Neural progenitor cell (in vitro differentiated cells): ENCODE data around the gene ROMO1. TPM values are rescaled to one million over a fixed set of nuclear protein-coding genes. Genes with fewer than 3 reads are reported as not detected.

Experiments used
- DNase-seq: peaks from one replicate; pipeline ENCODE4 v3.0.0-alpha.2; 2016; ENCODE audit warnings: low spot score
- H2AFZ ChIP-seq: fragments of 200-600 bp; sonication (generic); replicated peaks from 2 replicates; pipeline ENCODE4 v1.6.1; 2016; ENCODE audit warnings: antibody characterized with exemption
- H3F3A ChIP-seq: fragments of 200-600 bp; sonication (generic); 2 replicates; pipeline ENCODE4 v1.6.1; 2016; ENCODE audit warnings: antibody characterized with exemption, low read depth
- H3K27ac ChIP-seq: fragments of 200-600 bp; sonication (generic); 2 replicates; pipeline ENCODE4 v1.5.1; 2016; ENCODE audit warnings: mild to moderate bottlenecking
- H3K27me3 ChIP-seq: fragments of 200-600 bp; sonication (generic); 2 replicates; pipeline ENCODE4 v1.6.1; 2016; ENCODE audit warnings: mild to moderate bottlenecking, moderate library complexity
- H3K36me3 ChIP-seq: fragments of 200-600 bp; sonication (generic); 2 replicates; pipeline ENCODE4 v1.5.1; 2016
- H3K4me1 ChIP-seq: fragments of 200-600 bp; sonication (generic); 2 replicates; pipeline ENCODE4 v1.6.1; 2016; ENCODE audit warnings: mixed run types
- H3K4me2 ChIP-seq: fragments of 200-600 bp; sonication (generic); 2 replicates; pipeline ENCODE4 v1.6.1; 2016
- H3K4me3 ChIP-seq: fragments of 200-600 bp; sonication (generic); 2 replicates; pipeline ENCODE4 v1.5.1; 2016
- H3K79me2 ChIP-seq: fragments of 200-600 bp; sonication (generic); 2 replicates; pipeline ENCODE4 v1.6.1; 2016; ENCODE audit warnings: low read depth
- H3K9ac ChIP-seq: fragments of 200-600 bp; sonication (generic); 2 replicates; pipeline ENCODE4 v1.6.1; 2016
- H3K9me3 ChIP-seq: fragments of 200-600 bp; sonication (generic); 2 replicates; pipeline ENCODE4 v1.5.1; 2016; ENCODE audit warnings: low read depth
- H4K20me1 ChIP-seq: fragments of 200-600 bp; sonication (generic); 2 replicates; pipeline ENCODE4 v1.6.1; 2016; ENCODE audit warnings: low read depth
- H3K27ac Mint-ChIP-seq: 3 replicates; pipeline ENCODE4 v1.8.0; 2021; ENCODE audit warnings: mixed read lengths
- H3K27me3 Mint-ChIP-seq: 2 replicates; pipeline ENCODE4 v1.8.0; 2022; ENCODE audit warnings: low read depth, mild to moderate bottlenecking, inconsistent platforms, moderate library complexity, mixed read lengths; ENCODE audit not compliant: insufficient read depth
- H3K36me3 Mint-ChIP-seq: 3 replicates; pipeline ENCODE4 v1.8.0; 2021; ENCODE audit warnings: mixed read lengths
- H3K4me1 Mint-ChIP-seq: 3 replicates; pipeline ENCODE4 v1.8.0; 2021; ENCODE audit warnings: mixed read lengths
- H3K4me3 Mint-ChIP-seq: 3 replicates; pipeline ENCODE4 v1.8.0; 2021; ENCODE audit warnings: mild to moderate bottlenecking, moderate library complexity, mixed read lengths
- H3K9me3 Mint-ChIP-seq: 3 replicates; pipeline ENCODE4 v1.8.0; 2020; ENCODE audit warnings: mixed read lengths
- CTCF ChIP-seq: fragments of 200-600 bp; sonication (generic); IDR thresholded peaks from 2 replicates; pipeline ENCODE4 v1.5.1; 2017; ENCODE audit warnings: antibody characterized with exemption, mild to moderate bottlenecking
- EZH2 ChIP-seq: fragments of 200-600 bp; sonication (generic); IDR thresholded peaks from 2 replicates; pipeline ENCODE4 v1.6.1; 2017; ENCODE audit warnings: antibody characterized with exemption, mild to moderate bottlenecking, moderate library complexity
- EZH2phosphoT487 ChIP-seq: fragments of 200-600 bp; sonication (generic); IDR thresholded peaks from 2 replicates; pipeline ENCODE4 v1.6.1; 2017; ENCODE audit warnings: antibody characterized with exemption
- total RNA-seq: library from RNA; depleted of rRNA; stranded (reverse); fragments of >200 nt; gene quantifications from 2 replicates; pipeline ENCODE4 v1.2.3, GENCODE V29; 2015; ENCODE audit warnings: low replicate concordance

The ROMO1 gene
- total RNA-seq, 1 donor from 2014 or later, result 135 TPM

- Mint-ChIP-seq H3K27ac (no peak overlapping the region), H3K9me3 (no peaks in the 10 kb centered on the region), H3K36me3 (peaks cover 41% of the 10 kb centered on the region), H3K4me3 (no peak overlapping the region), H3K27me3 (no peaks in the 10 kb centered on the region), H3K4me1 (no peaks in the 10 kb centered on the region)
- H3F3A ChIP-seq, result peaks cover 46% of the 10 kb centered on the region
- no peak overlapping the region for H3K9ac ChIP-seq
- no peak overlapping the region for H3K4me3 ChIP-seq
- H4K20me1 ChIP-seq, result peaks cover 97% of the 10 kb centered on the region
- TF ChIP-seq EZH2 (no peak), EZH2phosphoT487 (no peak)
- H3K27me3 ChIP-seq, result no peaks in the 10 kb centered on the region
- no peaks in the 10 kb centered on the region for H3K4me1 ChIP-seq
- peaks cover 100% of the 10 kb centered on the region for H3K79me2 ChIP-seq
- no peaks in the 10 kb centered on the region for H3K9me3 ChIP-seq
- peaks cover 63% of the 10 kb centered on the region for H3K36me3 ChIP-seq
- no peak for DNase-seq
- H3K27ac ChIP-seq, result no peak overlapping the region
- no peak overlapping the region for H3K4me2 ChIP-seq
- H2AFZ ChIP-seq, result no peak overlapping the region
Observed at GRCh38 chr20:35724321-35725230, 25.4 kb downstream of the ROMO1 start.

- Histone ChIP-seq H3K4me1 (no peaks in the 10 kb centered on the region), H3F3A (peaks cover 38% of the 10 kb centered on the region), H3K36me3 (peaks cover 62% of the 10 kb centered on the region), H3K79me2 (peaks cover 100% of the 10 kb centered on the region), H2AFZ (no peak overlapping the region), H4K20me1 (peaks cover 97% of the 10 kb centered on the region), H3K27me3 (no peaks in the 10 kb centered on the region), H3K9me3 (no peaks in the 10 kb centered on the region), H3K9ac (no peak overlapping the region), H3K4me2 (no peak overlapping the region), H3K4me3 (no peak overlapping the region), H3K27ac (no peak overlapping the region)
- H3K4me1 Mint-ChIP-seq, result no peaks in the 10 kb centered on the region
- no peak overlapping the region for H3K27ac Mint-ChIP-seq
- no peak for DNase-seq
- no peak overlapping the region for H3K4me3 Mint-ChIP-seq
- no peaks in the 10 kb centered on the region for H3K9me3 Mint-ChIP-seq
- TF ChIP-seq CTCF (no peak), EZH2 (no peak), EZH2phosphoT487 (no peak)
- H3K36me3 Mint-ChIP-seq, result peaks cover 32% of the 10 kb centered on the region
- H3K27me3 Mint-ChIP-seq, result no peaks in the 10 kb centered on the region
Observed at GRCh38 chr20:35726842-35727711, 27.9 kb downstream of the ROMO1 start.

GRCh38 chr20:35729283-35729807 is 30.1 kb downstream of the ROMO1 start:
- TF ChIP-seq EZH2phosphoT487 (no peak), EZH2 (no peak), CTCF (no peak)
- no peak for DNase-seq
- no peak overlapping the region for H2AFZ ChIP-seq
- peaks cover 100% of the 10 kb centered on the region for H3K79me2 ChIP-seq
- H3K9ac ChIP-seq, result no peak overlapping the region
- H3K27me3 Mint-ChIP-seq, result no peaks in the 10 kb centered on the region
- no peak overlapping the region for H3K4me3 Mint-ChIP-seq
- H3K36me3 Mint-ChIP-seq, result peaks cover 34% of the 10 kb centered on the region
- no peaks in the 10 kb centered on the region for H3K4me1 Mint-ChIP-seq
- no peak overlapping the region for H3K4me3 ChIP-seq
- peaks cover 55% of the 10 kb centered on the region for H3K36me3 ChIP-seq
- H3K27me3 ChIP-seq, result no peaks in the 10 kb centered on the region
- peaks cover 41% of the 10 kb centered on the region for H3F3A ChIP-seq
- no peaks in the 10 kb centered on the region for H3K9me3 ChIP-seq
- peaks cover 97% of the 10 kb centered on the region for H4K20me1 ChIP-seq
- H3K27ac ChIP-seq, result no peak overlapping the region
- no peak overlapping the region for H3K4me2 ChIP-seq
- no peaks in the 10 kb centered on the region for H3K4me1 ChIP-seq
- no peaks in the 10 kb centered on the region for H3K9me3 Mint-ChIP-seq
- no peak overlapping the region for H3K27ac Mint-ChIP-seq
